HG03025 (cell line): ENCODE data around the gene SERINC3.
A peak's percentile ranks its signal among the peaks of the same experiment; 100 is the strongest.
"Not testable (repeated sequence)": the region's sequence is repeated elsewhere in the genome, so short reads cannot be mapped to it uniquely, and the experiment has no call there.

Experiments
- ATAC-seq: cut with Tn5 transposase; IDR thresholded peaks from one replicate; pipeline ENCODE4 v1.9.1; 2021; ENCODE audit warnings: mild to moderate bottlenecking, moderate library complexity; ENCODE audit not compliant: unreplicated experiment, low FRiP score

The SERINC3 gene

GRCh38 chr20:44521484-44522481 lies at the start of gene SERINC3:
SERINC3 (minus strand) TSS chr20:44522070; CDS start chr20:44521951, 119 bp downstream.
- ATAC-seq = peak; percentile 95

DNA sequence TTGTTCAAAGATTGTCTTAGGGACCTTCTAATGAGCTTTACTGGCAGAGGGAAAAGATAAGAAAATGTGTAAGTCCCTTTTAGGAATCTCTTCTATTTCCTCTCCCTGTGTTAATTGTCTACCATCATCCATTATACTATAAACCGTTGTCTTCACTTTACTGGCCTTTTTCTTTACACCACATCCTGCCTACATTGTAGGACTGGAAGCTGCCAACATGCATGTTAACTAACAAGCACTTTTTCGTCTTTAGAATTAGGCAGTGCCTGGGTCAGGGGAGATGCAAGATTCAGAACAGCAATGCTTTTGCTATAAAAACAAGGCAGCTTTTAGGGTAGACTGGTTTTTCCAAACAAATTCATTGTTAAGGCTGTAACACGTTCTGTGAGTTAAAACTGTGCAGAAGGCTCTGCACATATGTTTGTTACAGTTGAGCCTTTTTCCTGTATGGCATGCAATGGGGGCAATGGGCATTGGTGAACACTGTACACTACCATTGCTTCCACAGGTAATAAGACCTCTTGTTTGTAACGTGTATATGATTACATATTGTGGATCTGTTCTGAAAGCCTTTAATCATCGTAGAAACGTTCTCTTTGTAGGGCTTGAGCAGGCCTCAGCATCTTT lies 49.6 kb upstream of the SERINC3 start:
- ATAC-seq = no peak

DNA sequence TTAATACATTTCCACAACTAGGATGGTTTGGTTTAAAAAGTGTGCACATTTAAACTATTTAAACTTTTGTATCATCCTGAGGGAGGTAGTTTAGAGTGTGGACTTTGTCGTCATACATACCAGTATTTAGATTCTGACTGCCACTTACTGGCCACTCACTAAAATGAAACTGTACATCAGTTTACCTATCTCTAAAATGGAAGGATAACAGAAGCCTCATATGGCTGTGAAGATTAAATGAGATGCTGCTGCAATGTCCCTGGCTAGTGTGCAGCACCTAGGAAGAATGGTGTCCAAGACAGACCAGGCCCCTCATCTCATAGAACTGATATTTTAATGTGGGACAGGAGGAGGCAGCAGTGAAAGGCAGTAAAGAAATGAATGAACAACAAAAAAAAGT lies 48.5 kb upstream of the SERINC3 start:
- ATAC-seq = no peak

DNA sequence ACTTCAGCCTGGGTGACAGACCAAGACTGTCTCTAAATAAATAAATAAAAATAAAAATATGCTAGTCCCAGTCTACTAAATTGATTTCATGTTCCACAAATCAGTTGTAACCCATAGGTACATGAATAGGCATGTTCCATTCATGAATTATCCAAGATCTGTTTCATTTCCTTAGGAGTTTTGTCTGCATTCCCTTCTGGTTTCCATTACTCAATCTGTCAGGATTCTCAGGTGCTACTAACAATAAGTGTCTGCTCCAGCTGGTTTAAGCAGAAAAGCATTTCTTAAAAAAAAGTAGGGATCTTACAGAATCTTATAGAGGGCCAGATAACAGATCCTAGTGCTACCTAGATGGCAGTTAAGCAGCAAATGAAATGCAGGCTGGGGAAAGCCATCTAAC lies 44.9 kb upstream of the SERINC3 start:
- ATAC-seq = no peak

DNA sequence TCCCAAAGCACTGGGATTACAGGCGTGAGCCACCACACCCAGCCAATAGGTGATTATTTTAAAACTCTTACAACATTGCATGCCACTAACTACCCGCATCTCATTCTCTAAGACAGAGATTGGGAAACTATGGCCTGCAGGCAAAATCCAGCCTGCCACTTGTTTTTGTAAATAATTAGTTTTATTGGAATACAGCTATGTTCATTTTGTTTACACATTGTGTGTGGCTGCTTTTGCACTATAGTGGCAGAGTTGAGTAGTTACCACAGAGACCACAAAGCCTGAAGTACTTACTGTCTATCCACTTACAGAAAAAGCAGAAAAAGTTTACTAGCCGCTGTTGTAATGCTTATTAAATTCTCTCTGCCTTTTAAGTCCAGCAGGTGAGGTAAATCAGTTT lies 44.1 kb upstream of the SERINC3 start:
- no peak for ATAC-seq

GRCh38 chr20:44561876-44562275 lies 40.0 kb upstream of the SERINC3 start:
- no peak for ATAC-seq

DNA sequence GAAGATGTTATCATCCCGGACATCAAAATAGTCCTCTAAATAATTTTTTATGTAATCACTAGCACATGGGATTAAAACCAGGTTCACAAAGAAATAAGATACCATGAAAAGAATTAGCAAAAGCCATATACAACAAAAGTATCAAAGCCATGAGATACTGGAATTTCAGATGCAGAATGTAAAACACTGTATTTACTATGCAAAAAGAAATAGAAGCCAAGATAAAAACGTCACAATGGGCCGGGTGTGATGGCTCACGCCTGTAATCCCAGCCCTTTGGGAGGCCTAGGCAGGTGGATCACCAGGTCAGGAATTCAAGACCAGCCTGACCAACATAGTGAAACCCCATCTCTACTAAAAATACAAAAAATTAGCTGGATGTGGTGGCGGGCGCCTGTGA lies 38.9 kb upstream of the SERINC3 start:
- not testable (repeated sequence) for ATAC-seq

DNA sequence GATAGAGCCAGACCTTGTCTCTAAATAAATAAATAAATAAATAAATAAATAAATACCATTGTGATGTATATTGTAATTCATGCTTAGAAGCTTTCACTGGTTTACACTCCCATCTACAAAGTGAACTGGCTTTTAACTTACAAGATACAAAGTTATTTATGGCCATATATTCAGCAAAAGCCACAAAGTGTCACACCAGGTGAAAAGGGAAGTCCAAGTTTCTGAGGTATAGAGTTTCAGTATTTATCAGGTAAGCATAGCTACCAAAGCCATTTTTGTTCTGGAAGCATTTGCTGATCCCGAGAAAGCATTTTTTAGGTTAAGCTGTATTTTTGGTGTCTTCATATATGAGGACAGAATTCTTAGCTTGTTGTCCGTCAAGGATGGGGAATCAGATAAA lies 38.4 kb upstream of the SERINC3 start:
- no peak for ATAC-seq

GRCh38 chr20:44559302-44559701 lies 37.4 kb upstream of the SERINC3 start:
- no peak for ATAC-seq

DNA sequence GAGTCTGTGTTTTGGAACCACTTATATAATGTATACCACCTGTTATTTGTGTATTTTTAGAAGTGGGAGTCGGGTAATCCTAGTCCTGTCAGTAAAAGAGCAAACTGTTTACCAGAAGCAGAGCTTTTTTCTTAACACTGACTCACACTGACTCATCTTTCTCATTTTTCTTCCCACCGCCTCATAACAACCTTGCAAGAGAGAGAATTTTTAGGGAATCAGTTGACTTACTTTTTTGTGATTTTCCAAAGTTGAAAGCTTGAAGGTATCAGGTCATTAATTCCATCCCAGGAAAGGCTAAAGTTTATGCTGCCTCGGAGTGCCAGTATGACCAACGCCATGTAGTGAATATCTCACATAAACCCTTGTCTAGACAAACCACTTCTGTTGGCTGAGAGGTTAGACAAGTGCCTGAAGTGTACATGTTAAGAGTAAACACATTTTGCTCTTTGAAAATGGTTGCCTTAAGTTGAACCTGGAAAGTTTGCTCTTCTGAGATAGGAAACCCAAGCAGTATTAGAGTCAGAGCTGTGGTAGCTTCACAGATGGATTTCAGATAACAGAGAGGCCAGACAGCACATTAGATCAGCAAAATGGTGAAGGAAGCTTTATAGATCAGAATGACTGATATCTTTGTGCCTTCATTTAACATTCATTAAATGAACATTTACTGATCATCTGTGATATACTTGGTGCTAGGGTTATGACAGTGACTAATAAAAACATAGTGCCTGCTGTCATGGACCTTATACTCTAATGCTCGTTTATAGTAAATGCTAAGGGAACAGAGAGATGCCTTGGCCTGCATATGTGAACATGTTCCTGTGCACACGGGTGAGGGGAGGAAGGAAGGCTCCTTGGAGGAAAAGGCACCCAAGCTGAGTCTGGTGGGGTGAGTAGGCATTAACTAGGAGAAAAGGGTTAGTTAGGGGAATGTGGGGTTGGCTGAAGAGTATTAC lies 31.4 kb upstream of the SERINC3 start:
- ATAC-seq = no peak

DNA sequence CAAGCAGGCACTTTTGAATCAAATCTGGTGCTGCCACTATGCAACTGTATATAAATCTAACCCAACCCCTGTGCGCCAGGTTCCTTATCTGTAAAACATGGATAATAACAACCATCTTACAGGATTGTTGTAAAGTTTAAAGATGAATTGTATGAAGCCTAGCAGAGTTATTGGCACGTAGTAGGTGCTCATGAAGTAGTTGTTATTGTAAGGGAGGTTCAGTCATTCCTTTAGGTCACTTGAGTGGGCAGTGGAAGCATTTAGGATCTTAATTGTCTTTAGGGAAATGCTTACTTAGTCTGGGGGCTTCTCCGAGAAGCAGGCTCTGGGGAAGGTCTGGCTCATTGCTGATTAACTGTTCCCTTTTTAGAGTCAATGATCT lies 30.7 kb upstream of the SERINC3 start:
- no peak for ATAC-seq

- ATAC-seq = no peak
Observed at GRCh38 chr20:44552050-44552449, 30.2 kb upstream of the SERINC3 start.

GRCh38 chr20:44549123-44549522 lies 27.3 kb upstream of the SERINC3 start:
- no peak for ATAC-seq

DNA sequence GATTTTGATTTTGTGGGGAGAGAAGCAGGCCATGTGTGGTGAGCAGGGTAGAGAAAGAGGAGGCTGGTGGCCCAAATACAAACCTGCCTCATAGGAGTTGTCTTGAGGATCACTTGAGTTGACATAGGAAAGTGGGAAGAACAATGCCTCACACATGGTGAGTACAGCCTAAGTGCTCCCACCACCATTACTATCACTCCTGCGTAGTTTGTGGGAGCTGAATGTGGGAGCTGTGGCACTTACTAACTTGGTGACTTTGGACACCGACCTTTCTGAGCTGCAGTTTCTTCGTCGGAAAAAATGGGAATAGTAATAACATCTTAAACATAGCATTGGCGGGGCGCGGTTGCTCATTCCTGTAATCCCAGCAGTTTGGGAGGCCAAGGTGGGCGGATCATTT lies 25.5 kb upstream of the SERINC3 start:
- no peak for ATAC-seq

- no peak for ATAC-seq
Observed at GRCh38 chr20:44544263-44544662, 22.4 kb upstream of the SERINC3 start.

DNA sequence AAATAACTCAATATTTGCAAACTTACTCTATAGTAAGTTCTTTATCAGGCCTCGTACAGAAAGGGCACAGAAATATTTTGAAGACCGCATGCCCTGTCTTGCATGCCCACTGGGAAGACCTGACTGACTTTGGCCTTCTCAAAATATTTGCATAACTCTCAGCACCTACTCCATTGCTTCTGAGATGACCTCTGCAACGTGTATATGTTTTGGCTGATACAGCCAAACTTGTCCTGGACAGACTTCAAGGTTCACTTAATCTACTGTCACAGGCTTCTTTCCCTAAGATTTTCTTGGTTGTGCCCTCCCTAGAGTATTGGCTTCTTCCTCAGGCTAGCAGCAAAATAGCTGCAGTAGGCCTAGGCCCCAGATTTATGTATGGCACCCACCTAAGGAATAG lies 21.5 kb upstream of the SERINC3 start:
- ATAC-seq = no peak

GRCh38 chr20:44542890-44543289 lies 21.0 kb upstream of the SERINC3 start:
- no peak for ATAC-seq

DNA sequence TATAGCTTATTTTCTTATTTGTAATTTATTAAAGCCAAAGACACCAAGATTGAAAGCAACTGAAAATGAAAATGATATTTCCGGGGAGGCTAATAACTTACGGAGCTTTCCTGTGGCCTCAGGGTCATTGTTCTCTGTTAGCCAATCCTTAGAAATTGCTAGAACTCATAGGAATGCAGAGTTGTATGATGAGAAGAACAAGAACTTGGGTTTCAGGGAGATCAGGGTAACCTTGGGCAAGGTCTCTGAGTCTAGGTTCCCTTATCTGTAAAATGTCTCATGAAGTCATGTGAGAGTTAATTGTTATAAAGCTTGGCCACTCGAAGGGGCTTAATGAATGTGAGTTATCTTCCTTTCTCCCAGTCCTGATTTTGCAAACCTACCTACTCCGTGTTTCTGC lies 20.1 kb upstream of the SERINC3 start:
- ATAC-seq = no peak

DNA sequence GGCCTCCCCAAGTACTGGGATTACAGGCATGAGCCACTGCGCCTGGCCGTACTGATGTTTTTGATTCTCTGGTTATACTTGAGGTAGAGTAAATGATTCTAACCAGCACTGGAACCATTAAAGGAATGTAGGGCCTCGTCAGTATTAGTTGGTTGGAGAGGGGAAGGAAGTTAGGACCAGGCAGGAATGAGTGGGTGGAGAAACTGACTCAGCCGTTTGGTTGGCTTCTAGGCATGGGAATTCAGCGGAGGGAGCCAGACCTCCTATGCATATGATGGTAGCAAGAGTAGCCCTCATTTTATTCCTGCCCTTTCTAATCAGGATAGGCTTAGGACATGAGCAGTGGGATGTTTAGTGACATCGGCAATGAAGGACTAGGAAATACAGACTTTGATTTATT lies 19.0 kb upstream of the SERINC3 start:
- no peak for ATAC-seq

DNA sequence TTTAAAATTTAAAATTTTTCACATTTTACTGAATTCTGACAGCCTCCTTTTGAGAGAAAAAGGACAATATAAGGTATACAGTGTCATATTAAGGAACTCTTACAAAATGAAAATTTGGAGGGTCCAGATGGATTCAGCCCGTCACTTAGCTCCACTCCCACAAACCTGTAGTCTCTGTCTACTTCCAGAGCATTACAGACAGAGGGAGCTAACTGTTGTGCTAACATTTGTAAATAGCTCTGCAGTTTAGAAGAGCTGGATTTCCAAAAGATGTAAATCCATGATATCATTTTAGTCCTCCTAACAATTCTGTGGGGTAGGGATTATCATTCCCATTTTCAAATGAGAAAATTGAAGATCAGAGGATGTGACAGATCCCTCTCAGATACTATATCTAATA lies 16.1 kb upstream of the SERINC3 start:
- ATAC-seq = no peak

GRCh38 chr20:44536175-44536574 lies 14.3 kb upstream of the SERINC3 start:
- ATAC-seq = no peak
